HepG2 (cell line): ENCODE results near the gene SLC25A51.

Experiments
- CEBPB ChIP-seq: IDR thresholded peaks from 2 replicates; pipeline ENCODE4 v1.6.1; 2011; ENCODE audit warnings: low read depth, low read length, improper control_type of control experiment, borderline replicate concordance
- MAX ChIP-seq: IDR thresholded peaks from 2 replicates; pipeline ENCODE4 v1.6.1; 2012; ENCODE audit warnings: inconsistent platforms

GRCh38 chr9:37908283-37908682 lies 4.4 kb upstream of the SLC25A51 start:
- no peak for TF ChIP-seq MAX
- no peak for TF ChIP-seq CEBPB
